Vagina (tissue), 2 donors: Measurements from ENCODE around the gene MACROD2. TPM values are rescaled to one million over a fixed set of nuclear protein-coding genes. Genes with fewer than 3 reads are reported as not detected.

Experiments used
- DNase-seq, 2 donors: peaks; one replicate each; pipeline ENCODE4 v3.0.0-alpha.2; 2017; ENCODE audit errors: extremely low spot score in 2 of 2
- H3K27ac ChIP-seq: fragments of 200-600 bp; sonication (generic); one replicate; pipeline ENCODE4 v1.5.1; 2019
- H3K27me3 ChIP-seq: fragments of 200-600 bp; sonication (generic); one replicate; pipeline ENCODE4 v1.5.1; 2019
- H3K36me3 ChIP-seq, 2 donors: fragments of 200-600 bp; sonication (generic); one replicate each; pipeline ENCODE4 v1.5.1; 2017 to 2019
- H3K4me1 ChIP-seq: fragments of 200-600 bp; sonication (generic); one replicate; pipeline ENCODE4 v1.5.1; 2019
- H3K4me3 ChIP-seq, 2 donors: fragments of 200-600 bp; sonication (generic); 1 replicate in 1 of 2; 2 replicates in 1 of 2; pipeline ENCODE4 v1.5.1; 2016 to 2019
- H3K9me3 ChIP-seq: fragments of 200-600 bp; sonication (generic); one replicate; pipeline ENCODE4 v1.5.1; 2019
- CTCF ChIP-seq, 3 experiments: fragments of 450-650 bp in 2 of 3; fragments of 200-600 bp in 1 of 3; sonication (generic) in 1 of 3; IDR thresholded peaks; one replicate each; pipeline ENCODE4 v1.5.1; 2017 to 2019; ENCODE audit warnings: antibody characterized with exemption in 3 of 3, mild to moderate bottlenecking in 2 of 3, moderate library complexity in 2 of 3
- POLR2A ChIP-seq, 2 donors: fragments of 450-650 bp; IDR thresholded peaks; one replicate each; pipeline ENCODE4 v1.6.1; 2017; ENCODE audit warnings: antibody characterized with exemption in 2 of 2, mild to moderate bottlenecking in 2 of 2, moderate library complexity in 2 of 2
- POLR2AphosphoS5 ChIP-seq, 2 donors: sonication (generic); formaldehyde crosslinking; IDR thresholded peaks; one replicate each; pipeline ENCODE4 v1.9.0; 2017; ENCODE audit warnings: antibody characterized with exemption in 2 of 2, mild to moderate bottlenecking in 2 of 2, low read depth in 1 of 2; ENCODE audit not compliant: insufficient read depth in 1 of 2
- intact Hi-C: fragments of 100-400 bp; cut with DNase I; formaldehyde crosslinking; loops from one replicate; pipeline ENCODE4 v1.15.1; 2023
- total RNA-seq: library from RNA; depleted of rRNA; stranded (reverse); fragments of >200 nt; gene quantifications from one replicate; pipeline ENCODE4 v1.2.3, GENCODE V29; 2016

The MACROD2 gene
- total RNA-seq, 1 donor from 2014 or later = 12.5 TPM

- intact Hi-C loops = no loop called here
- Histone ChIP-seq H3K9me3 (no peaks in the 10 kb centered on the region), H3K27me3 (no peaks in the 10 kb centered on the region), H3K36me3 (no peaks in the 10 kb centered on the region), H3K4me3 (no peak overlapping the region), H3K27ac (no peak overlapping the region), H3K4me1 (no peaks in the 10 kb centered on the region)
- TF ChIP-seq POLR2A (IDR thresholded peaks at IDR 0.05) (no peak), POLR2AphosphoS5 (IDR thresholded peaks at IDR 0.05; ENCODE audit: insufficient read depth in 1 of 2, low read depth in 1 of 2) (no peak), CTCF (IDR thresholded peaks at IDR 0.05) (no peak)
- DNase-seq = no peak
Measured at GRCh38 chr20:15875446-15875845, 1880.1 kb downstream of the MACROD2 start.

DNA sequence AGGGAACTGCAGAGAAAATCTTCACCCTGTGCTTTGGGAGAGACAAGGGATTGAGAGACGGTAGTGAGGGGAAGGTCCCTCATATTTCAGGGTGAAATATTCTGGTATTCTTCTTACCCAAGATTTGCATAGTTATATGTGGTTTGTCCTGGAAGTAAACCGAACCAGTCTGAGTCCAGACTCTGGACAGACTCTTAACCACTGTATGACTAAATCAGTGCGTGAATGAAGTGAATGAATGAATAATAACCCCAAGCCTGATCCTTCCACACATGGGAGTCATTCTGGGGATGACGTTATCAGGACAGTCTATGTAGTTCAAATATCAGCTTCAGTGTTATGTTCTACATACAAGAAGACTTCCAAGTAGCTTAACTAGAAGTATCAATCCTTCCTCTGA is 1887.2 kb downstream of the MACROD2 start:
- Histone ChIP-seq H3K27me3 (no peaks in the 10 kb centered on the region), H3K27ac (no peak overlapping the region), H3K36me3 (no peaks in the 10 kb centered on the region), H3K9me3 (no peaks in the 10 kb centered on the region), H3K4me1 (no peaks in the 10 kb centered on the region), H3K4me3 (no peak overlapping the region)
- DNase-seq = no peak
- no peak for TF ChIP-seq POLR2A (IDR thresholded peaks at IDR 0.05)
- TF ChIP-seq POLR2AphosphoS5 (IDR thresholded peaks at IDR 0.05; ENCODE audit: insufficient read depth in 1 of 2, low read depth in 1 of 2) = no peak
- TF ChIP-seq CTCF (IDR thresholded peaks at IDR 0.05) = no peak
- intact Hi-C loops = no loop called here

GRCh38 chr20:15886250-15886649 is 1890.9 kb downstream of the MACROD2 start:
- Histone ChIP-seq H3K9me3 (no peaks in the 10 kb centered on the region), H3K4me1 (no peaks in the 10 kb centered on the region), H3K36me3 (no peaks in the 10 kb centered on the region), H3K27ac (no peak overlapping the region), H3K4me3 (no peak overlapping the region), H3K27me3 (no peaks in the 10 kb centered on the region)
- no peak for TF ChIP-seq CTCF (IDR thresholded peaks at IDR 0.05)
- no peak for TF ChIP-seq POLR2A (IDR thresholded peaks at IDR 0.05)
- TF ChIP-seq POLR2AphosphoS5 (IDR thresholded peaks at IDR 0.05; ENCODE audit: insufficient read depth in 1 of 2, low read depth in 1 of 2) = no peak
- no peak for DNase-seq
- intact Hi-C loops = no loop called here

GRCh38 chr20:15887387-15887786 is 1892.1 kb downstream of the MACROD2 start:
- Histone ChIP-seq H3K9me3 (no peaks in the 10 kb centered on the region), H3K27ac (no peak overlapping the region), H3K27me3 (no peaks in the 10 kb centered on the region), H3K4me1 (no peaks in the 10 kb centered on the region), H3K4me3 (no peak overlapping the region), H3K36me3 (no peaks in the 10 kb centered on the region)
- no peak for DNase-seq
- TF ChIP-seq POLR2A (IDR thresholded peaks at IDR 0.05) (no peak), CTCF (IDR thresholded peaks at IDR 0.05) (no peak), POLR2AphosphoS5 (IDR thresholded peaks at IDR 0.05; ENCODE audit: insufficient read depth in 1 of 2, low read depth in 1 of 2) (no peak)
- intact Hi-C loops = no loop called here

DNA sequence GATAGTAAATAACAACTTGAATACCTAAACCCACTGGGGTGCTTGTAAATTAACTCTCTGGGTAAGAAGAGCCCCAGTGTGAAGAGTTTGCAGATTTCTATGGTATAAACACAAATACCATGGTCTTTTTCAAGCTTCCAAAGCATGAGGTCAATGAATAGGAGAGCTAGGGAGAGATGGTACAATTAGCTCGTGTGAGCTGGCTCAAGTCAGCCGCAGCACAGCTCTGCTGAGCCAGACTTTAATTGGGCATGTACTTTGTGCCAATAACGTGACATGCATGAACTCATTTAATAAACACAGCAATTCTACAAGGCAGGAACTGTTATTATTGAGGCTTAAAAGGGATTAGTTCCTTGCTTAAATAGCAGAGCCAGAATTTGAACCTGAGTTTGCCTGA is 1893.7 kb downstream of the MACROD2 start:
- Histone ChIP-seq H3K36me3 (no peaks in the 10 kb centered on the region), H3K27me3 (no peaks in the 10 kb centered on the region), H3K27ac (no peak overlapping the region), H3K4me3 (no peak overlapping the region), H3K4me1 (no peaks in the 10 kb centered on the region), H3K9me3 (no peaks in the 10 kb centered on the region)
- intact Hi-C loops = no loop called here
- no peak for TF ChIP-seq POLR2A (IDR thresholded peaks at IDR 0.05)
- TF ChIP-seq POLR2AphosphoS5 (IDR thresholded peaks at IDR 0.05; ENCODE audit: insufficient read depth in 1 of 2, low read depth in 1 of 2) = no peak
- no peak for TF ChIP-seq CTCF (IDR thresholded peaks at IDR 0.05)
- no peak for DNase-seq
